B cell (primary cell): ENCODE data around the gene ACBD3. TPM values are rescaled to one million over a fixed set of nuclear protein-coding genes. Genes with fewer than 3 reads are reported as not detected.

Source experiments
- ATAC-seq: fragments of 200-7000 bp; cut with Tn5 transposase; one replicate; pipeline ENCODE4 v1.10.0; 2021; ENCODE audit warnings: low read depth, mild to moderate bottlenecking, moderate number of reproducible peaks, moderate library complexity
- CTCF ChIA-PET: fragments of 350-600 bp; sonication (Branson Sonifier 250); formaldehyde crosslinking; loops from one replicate; lab custom pipeline; 2021; ENCODE audit warnings: antibody characterized with exemption, inconsistent platforms; lab: Charles Lee
- POLR2A ChIA-PET: fragments of 350-600 bp; sonication (Branson Sonifier 250); formaldehyde crosslinking; loops from one replicate; lab custom pipeline; 2021; ENCODE audit warnings: antibody characterized with exemption; lab: Charles Lee
- DNase-seq: peaks from one replicate; pipeline ENCODE4 v3.0.0; 2013
- H2AFZ ChIP-seq: 2 replicates; pipeline ENCODE4 v1.6.1; 2012; ENCODE audit warnings: mild to moderate bottlenecking, low read depth, low read length; ENCODE audit not compliant: insufficient read depth, poor library complexity, severe bottlenecking
- H3K27ac ChIP-seq, 2 donors: 1 replicate in 1 of 2; 2 replicates in 1 of 2; pipeline ENCODE4 v1.5.1; 2012 to 2013; ENCODE audit warnings: low read length in 2 of 2, mild to moderate bottlenecking in 2 of 2, moderate library complexity in 1 of 2
- H3K27me3 ChIP-seq, 4 experiments: fragments of 200-600 bp in 1 of 4; sonication (generic) in 1 of 4; replicated peaks in 1 of 4; 1 replicate in 2 of 4; 2 replicates in 2 of 4; pipeline versions ENCODE4 v1.6.1 to v1.7.0; 2013 to 2016; ENCODE audit warnings: low read length in 3 of 4, mild to moderate bottlenecking in 2 of 4, mixed read lengths in 1 of 4, moderate library complexity in 1 of 4; ENCODE audit not compliant: insufficient read depth in 4 of 4, control insufficient read depth in 3 of 4; ENCODE audit errors: control extremely low read depth in 1 of 4
- H3K36me3 ChIP-seq, 2 experiments: replicated peaks in 1 of 2; 1 replicate in 1 of 2; 2 replicates in 1 of 2; pipeline versions ENCODE4 v1.6.1 to v1.7.1; 2013; ENCODE audit warnings: low read length in 1 of 2; ENCODE audit not compliant: insufficient read depth in 2 of 2, control insufficient read depth in 1 of 2; ENCODE audit errors: control extremely low read depth in 1 of 2, extremely low read depth in 1 of 2
- H3K4me1 ChIP-seq, 2 donors: fragments of 200-600 bp in 1 of 2; sonication (generic) in 1 of 2; 1 replicate in 1 of 2; 2 replicates in 1 of 2; pipeline versions ENCODE4 v1.5.1 to v1.6.1; 2013 to 2017; ENCODE audit warnings: low read length in 2 of 2; ENCODE audit not compliant: control insufficient read depth in 2 of 2, insufficient read depth in 2 of 2
- H3K4me2 ChIP-seq: replicated peaks from 2 replicates; pipeline ENCODE3; 2012; ENCODE audit warnings: mild to moderate bottlenecking, low read depth, low read length; ENCODE audit not compliant: poor library complexity, severe bottlenecking
- H3K4me3 ChIP-seq, 5 experiments: fragments of 200-600 bp in 1 of 5; sonication (generic) in 1 of 5; 1 replicate in 3 of 5; 2 replicates in 2 of 5; pipeline versions ENCODE4 v1.5.1 to v1.7.0; 2011 to 2016; ENCODE audit warnings: low read length in 4 of 5, mild to moderate bottlenecking in 4 of 5, low read depth in 2 of 5, control low read depth in 1 of 5, moderate library complexity in 1 of 5; ENCODE audit not compliant: insufficient read depth in 1 of 5; ENCODE audit errors: control extremely low read depth in 1 of 5, extremely low read depth in 1 of 5
- H3K79me2 ChIP-seq: fragments of 200-600 bp; sonication (generic); one replicate; pipeline ENCODE4 v1.6.0; 2016; ENCODE audit warnings: low read length; ENCODE audit not compliant: control insufficient read depth, insufficient read depth
- H3K9ac ChIP-seq: fragments of 200-600 bp; sonication (generic); 2 replicates; pipeline ENCODE4 v1.6.1; 2017; ENCODE audit warnings: mild to moderate bottlenecking, low read length, moderate library complexity
- H3K9me3 ChIP-seq, 3 donors: one replicate each; pipeline versions ENCODE4 v1.6.1 to v1.7.1; 2013; ENCODE audit warnings: low read length in 2 of 3; ENCODE audit not compliant: control insufficient read depth in 2 of 3, insufficient read depth in 1 of 3; ENCODE audit errors: control extremely low read depth in 1 of 3
- H4K20me1 ChIP-seq: 2 replicates; pipeline ENCODE4 v1.6.0; 2012; ENCODE audit warnings: mild to moderate bottlenecking, low read length; ENCODE audit not compliant: insufficient read depth, control insufficient read depth, poor library complexity, severe bottlenecking
- H3K27ac Mint-ChIP-seq: one replicate; pipeline ENCODE4 v1.8.0; 2021; ENCODE audit warnings: mixed read lengths
- H3K27me3 Mint-ChIP-seq: one replicate; pipeline ENCODE4 v1.8.0; 2021; ENCODE audit warnings: mixed read lengths
- H3K4me1 Mint-ChIP-seq: one replicate; pipeline ENCODE4 v1.8.0; 2021; ENCODE audit warnings: mixed read lengths
- H3K4me3 Mint-ChIP-seq: one replicate; pipeline ENCODE4 v1.8.0; 2021; ENCODE audit warnings: mixed read lengths
- H3K9me3 Mint-ChIP-seq: one replicate; pipeline ENCODE4 v1.8.0; 2022; ENCODE audit warnings: mixed read lengths; ENCODE audit not compliant: insufficient read depth
- EZH2 ChIP-seq: IDR thresholded peaks from 2 replicates; pipeline ENCODE4 v1.6.1; 2012; ENCODE audit warnings: borderline replicate concordance, low read depth, mild to moderate bottlenecking, moderate library complexity, low read length; ENCODE audit not compliant: insufficient read depth, poor library complexity, severe bottlenecking
- WGBS: methylation state at CpG from one replicate; pipeline ENCODE4 v1.1.5; 2013; ENCODE audit warnings: missing lambda C conversion rate; ENCODE audit not compliant: insufficient coverage; 5-methylcytosine and 5-hydroxymethylcytosine counted together
- intact Hi-C: fragments of 100-400 bp; cut with micrococcal nuclease; formaldehyde crosslinking; loops from one replicate; pipeline ENCODE4 v1.10.0; 2022
- polyA plus RNA-seq: library from polyadenylated mRNA; depleted of rRNA; stranded (reverse); fragments of >200 nt; gene quantifications from 2 replicates; pipeline ENCODE4 v1.2.3, GENCODE V29; 2012
- total RNA-seq, 2 donors: library from RNA; stranded (reverse); fragments of 120-200 nt in 1 of 2; gene quantifications; 1 replicate in 1 of 2; 2 replicates in 1 of 2; pipeline versions ENCODE4 v1.2.3 to v1.2.4, GENCODE V29; 2013 to 2022
- TF ChIP-seq, protein P1 (sequence below): fragments of 200-600 bp; IDR thresholded peaks from one replicate; pipeline ENCODE4 v1.8.0; 2022; ENCODE audit warnings: antibody characterized with exemption, mild to moderate bottlenecking

The ACBD3 gene
- total and polyA plus RNA-seq, 2 donors (not counting 1 experiment from before 2014, with no cell fraction given), result 16.2 to 60.6 TPM

- CTCF ChIA-PET, result interaction anchor here (1.2 to 4.9 kb wide), 5 partner anchors 9 to 38 kb away, joined by 3 to 22 read pairs (median 4); no protein-coding TSS in a partner anchor
- ATAC-seq, result no peak
- H3K79me2 ChIP-seq, result peaks cover 63% of the 10 kb centered on the region
These were observed 27.6 kb downstream of the ACBD3 start for GRCh38 chr1:226158983-226159382.

GRCh38 chr1:226158457-226158856, 28.1 kb downstream of the ACBD3 start:
- WGBS, result no CpG with 5 or more reads among the region's 1 CpG
- TF ChIP-seq, protein P1, sequence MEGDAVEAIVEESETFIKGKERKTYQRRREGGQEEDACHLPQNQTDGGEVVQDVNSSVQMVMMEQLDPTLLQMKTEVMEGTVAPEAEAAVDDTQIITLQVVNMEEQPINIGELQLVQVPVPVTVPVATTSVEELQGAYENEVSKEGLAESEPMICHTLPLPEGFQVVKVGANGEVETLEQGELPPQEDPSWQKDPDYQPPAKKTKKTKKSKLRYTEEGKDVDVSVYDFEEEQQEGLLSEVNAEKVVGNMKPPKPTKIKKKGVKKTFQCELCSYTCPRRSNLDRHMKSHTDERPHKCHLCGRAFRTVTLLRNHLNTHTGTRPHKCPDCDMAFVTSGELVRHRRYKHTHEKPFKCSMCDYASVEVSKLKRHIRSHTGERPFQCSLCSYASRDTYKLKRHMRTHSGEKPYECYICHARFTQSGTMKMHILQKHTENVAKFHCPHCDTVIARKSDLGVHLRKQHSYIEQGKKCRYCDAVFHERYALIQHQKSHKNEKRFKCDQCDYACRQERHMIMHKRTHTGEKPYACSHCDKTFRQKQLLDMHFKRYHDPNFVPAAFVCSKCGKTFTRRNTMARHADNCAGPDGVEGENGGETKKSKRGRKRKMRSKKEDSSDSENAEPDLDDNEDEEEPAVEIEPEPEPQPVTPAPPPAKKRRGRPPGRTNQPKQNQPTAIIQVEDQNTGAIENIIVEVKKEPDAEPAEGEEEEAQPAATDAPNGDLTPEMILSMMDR, result no peak
- no peak for TF ChIP-seq EZH2
- Histone ChIP-seq H3K4me2 (peak overlapping the region; percentile 39), H3K4me1 (peaks cover 56 to 68% of the 10 kb centered on the region in 2 donors), H3K79me2 (peaks cover 63% of the 10 kb centered on the region), H3K27me3 (no peaks in the 10 kb centered on the region), H3K9ac (no peak overlapping the region), H3K36me3 (peaks cover 25 to 67% of the 10 kb centered on the region in 2 experiments), H4K20me1 (no peaks in the 10 kb centered on the region), H3K27ac (peak overlapping the region; percentile 61 to 69), H2AFZ (no peak overlapping the region), H3K4me3 (no peak overlapping the region), H3K9me3 (no peaks in the 10 kb centered on the region)
- Mint-ChIP-seq H3K27ac (peak overlapping the region; percentile 93), H3K27me3 (no peaks in the 10 kb centered on the region), H3K9me3 (no peaks in the 10 kb centered on the region), H3K4me1 (peaks cover 63% of the 10 kb centered on the region), H3K4me3 (peak overlapping the region; percentile 67)
- no peak for DNase-seq
- POLR2A ChIA-PET, result no interaction called here
- ATAC-seq, result no peak
- intact Hi-C loops, result no loop called here
- CTCF ChIA-PET, result interaction anchor here (1.5 to 4.9 kb wide), 3 partner anchors 9 to 35 kb away, joined by 3 to 22 read pairs (median 4); no protein-coding TSS in a partner anchor

More at GRCh38 chr1:226158983-226159382, 27.6 kb downstream of the ACBD3 start:
- Mint-ChIP-seq H3K4me1 (peaks cover 59% of the 10 kb centered on the region), H3K27me3 (no peaks in the 10 kb centered on the region), H3K27ac (peak overlapping the region; percentile 93), H3K9me3 (no peaks in the 10 kb centered on the region), H3K4me3 (no peak overlapping the region)
- Histone ChIP-seq H3K4me1 (peaks cover 52 to 63% of the 10 kb centered on the region in 2 donors), H3K4me3 (no peak overlapping the region), H3K27ac (peak overlapping the region in 1 of 2 donors; percentile 69), H4K20me1 (no peaks in the 10 kb centered on the region), H3K27me3 (no peaks in the 10 kb centered on the region), H3K9ac (no peak overlapping the region), H3K9me3 (no peaks in the 10 kb centered on the region), H2AFZ (no peak overlapping the region), H3K4me2 (peak overlapping the region; percentile 58), H3K36me3 (peaks cover 22 to 66% of the 10 kb centered on the region in 2 experiments)
- POLR2A ChIA-PET, result no interaction called here
- no peak for DNase-seq
- WGBS, result 96% methylated on average over 6 of the region's 7 CpGs
- TF ChIP-seq EZH2, result no peak
- TF ChIP-seq, protein P1, result no peak
- intact Hi-C loops, result no loop called here
